Subcutaneous adipose tissue (tissue), 4 donors: ENCODE data around the gene SSH3. TPM values are rescaled to one million over a fixed set of nuclear protein-coding genes. Genes with fewer than 3 reads are reported as not detected.

Experiments used
- total RNA-seq, 4 donors: library from RNA; depleted of rRNA; stranded (reverse); fragments of >200 nt; gene quantifications; one replicate each; pipeline ENCODE4 v1.1.0, GENCODE V29; 2016
- TF ChIP-seq, protein P1 (sequence below): fragments of 450-650 bp; IDR thresholded peaks from one replicate; pipeline ENCODE4 v1.5.1; 2016; ENCODE audit warnings: low read depth, mild to moderate bottlenecking, control low read depth, antibody characterized with exemption, moderate library complexity

The SSH3 gene
- total RNA-seq, 4 donors from 2014 or later = 11.9 to 43.2 (median 37.2) TPM

DNA sequence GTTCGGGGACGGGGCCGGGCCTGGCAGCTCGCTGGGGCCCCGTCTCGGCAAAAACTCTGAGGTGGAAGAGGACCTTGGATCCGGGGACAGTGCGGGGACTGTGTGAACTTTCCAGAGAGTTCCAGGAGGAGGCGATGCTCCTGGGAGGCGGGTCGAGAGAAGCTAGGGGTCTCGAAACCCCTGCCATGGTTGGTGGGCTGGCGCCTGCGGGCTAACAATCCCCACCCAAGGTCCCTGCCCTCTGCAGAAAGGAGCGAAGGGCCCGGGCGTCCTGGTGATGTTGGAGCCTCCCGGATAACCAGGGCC is 41.7 kb upstream of the SSH3 start:
- TF ChIP-seq, protein P1, sequence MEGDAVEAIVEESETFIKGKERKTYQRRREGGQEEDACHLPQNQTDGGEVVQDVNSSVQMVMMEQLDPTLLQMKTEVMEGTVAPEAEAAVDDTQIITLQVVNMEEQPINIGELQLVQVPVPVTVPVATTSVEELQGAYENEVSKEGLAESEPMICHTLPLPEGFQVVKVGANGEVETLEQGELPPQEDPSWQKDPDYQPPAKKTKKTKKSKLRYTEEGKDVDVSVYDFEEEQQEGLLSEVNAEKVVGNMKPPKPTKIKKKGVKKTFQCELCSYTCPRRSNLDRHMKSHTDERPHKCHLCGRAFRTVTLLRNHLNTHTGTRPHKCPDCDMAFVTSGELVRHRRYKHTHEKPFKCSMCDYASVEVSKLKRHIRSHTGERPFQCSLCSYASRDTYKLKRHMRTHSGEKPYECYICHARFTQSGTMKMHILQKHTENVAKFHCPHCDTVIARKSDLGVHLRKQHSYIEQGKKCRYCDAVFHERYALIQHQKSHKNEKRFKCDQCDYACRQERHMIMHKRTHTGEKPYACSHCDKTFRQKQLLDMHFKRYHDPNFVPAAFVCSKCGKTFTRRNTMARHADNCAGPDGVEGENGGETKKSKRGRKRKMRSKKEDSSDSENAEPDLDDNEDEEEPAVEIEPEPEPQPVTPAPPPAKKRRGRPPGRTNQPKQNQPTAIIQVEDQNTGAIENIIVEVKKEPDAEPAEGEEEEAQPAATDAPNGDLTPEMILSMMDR = no peak

DNA sequence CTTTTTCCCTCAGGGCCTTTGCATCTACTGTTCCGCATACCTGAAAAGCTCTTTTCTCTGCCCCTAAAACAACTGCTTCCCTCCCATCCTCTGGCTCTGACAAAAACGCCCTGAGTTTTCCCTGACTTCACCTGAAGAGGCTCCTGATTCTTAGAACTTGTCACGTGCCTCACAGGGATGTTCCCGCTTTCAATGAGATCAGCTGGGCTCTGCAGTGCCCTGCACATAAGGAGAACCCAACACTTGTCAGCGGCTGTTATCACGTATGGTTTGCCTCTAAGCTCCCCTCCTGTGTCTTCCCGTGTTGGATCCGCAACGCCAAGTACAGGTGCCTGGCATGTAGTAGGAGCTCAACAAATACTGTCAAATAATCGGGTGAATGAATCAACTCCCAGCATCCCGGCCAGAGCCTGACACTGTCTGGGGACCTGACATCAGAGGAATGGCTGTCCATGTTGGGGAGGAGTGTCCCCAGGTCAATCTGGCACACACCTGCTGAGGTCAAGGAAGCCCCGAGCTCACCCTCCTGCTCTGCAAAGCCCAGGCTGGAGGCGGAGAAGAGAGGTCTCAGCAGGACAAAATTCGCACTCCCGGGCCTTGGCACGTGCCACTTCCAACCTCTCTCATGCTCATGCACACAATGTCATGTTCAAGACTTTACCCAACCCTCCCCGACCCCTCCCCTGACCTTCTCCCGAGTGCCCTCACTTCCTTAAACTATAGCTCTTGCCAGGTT is 41.2 kb upstream of the SSH3 start:
- TF ChIP-seq, protein P1 = no peak

DNA sequence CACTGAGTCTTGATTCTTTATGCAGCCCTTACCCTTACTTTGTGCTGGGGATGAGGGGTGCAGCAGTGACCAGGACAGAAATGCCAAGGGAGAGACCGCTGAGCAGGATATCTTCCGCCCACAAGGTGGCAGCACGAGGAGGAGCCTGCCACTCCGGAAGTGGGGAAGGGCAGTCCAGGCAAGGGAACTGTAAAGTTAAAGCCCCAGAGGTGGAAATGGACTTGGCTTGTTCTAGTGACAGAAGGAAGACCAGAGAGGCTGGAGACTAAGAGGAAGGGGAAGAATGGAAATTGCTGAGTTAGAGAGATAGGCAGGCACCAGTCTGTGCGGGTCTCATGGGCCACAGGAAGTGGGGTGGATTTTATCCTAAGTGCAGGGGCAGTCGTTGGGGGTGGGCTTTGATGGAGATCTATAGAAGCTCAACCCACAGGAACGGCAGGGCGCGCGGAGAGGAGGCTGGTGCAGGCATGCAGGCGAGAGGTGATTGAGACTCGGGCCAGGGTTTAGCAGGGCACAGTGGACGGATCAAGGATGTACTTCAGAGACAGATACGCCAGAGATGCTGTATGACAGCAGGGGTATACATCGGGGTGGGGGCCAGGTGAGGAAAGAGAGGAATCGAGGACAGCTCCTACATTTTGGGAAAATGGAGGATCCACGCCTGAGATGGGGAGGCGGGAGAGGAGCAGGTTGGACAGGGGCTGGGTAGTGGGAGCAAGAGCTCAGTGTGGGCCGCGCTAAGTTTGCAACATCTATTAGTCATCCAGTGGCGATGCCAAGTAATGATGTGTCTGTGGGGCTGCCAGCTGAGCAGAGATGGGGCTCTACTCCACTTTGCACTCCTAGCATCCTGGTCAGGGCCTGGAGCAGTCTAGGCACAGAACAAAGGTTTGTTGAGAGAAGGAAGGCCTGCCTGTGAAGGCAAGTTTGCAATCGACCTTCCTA is 40.3 kb upstream of the SSH3 start:
- TF ChIP-seq, protein P1 = no peak

DNA sequence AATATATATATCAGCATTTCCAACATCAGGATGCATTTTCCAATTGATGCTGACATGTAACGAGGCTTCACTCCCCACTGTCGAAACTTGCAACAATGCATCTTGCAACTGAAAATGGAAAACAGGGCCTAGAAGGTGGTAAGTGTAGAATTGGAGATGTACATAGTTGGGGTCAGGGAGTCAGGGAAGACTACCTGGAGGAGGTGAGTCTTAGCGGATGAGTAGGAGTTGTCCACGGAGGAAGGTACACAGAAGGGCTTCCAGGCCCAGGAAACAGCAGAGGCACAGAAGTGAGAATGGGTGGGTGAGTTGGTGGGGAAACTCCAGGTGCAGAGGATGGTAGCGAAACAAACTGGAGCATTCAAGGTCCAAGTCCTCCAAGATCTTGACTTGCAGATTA is 39.1 kb upstream of the SSH3 start:
- TF ChIP-seq, protein P1 = no peak

DNA sequence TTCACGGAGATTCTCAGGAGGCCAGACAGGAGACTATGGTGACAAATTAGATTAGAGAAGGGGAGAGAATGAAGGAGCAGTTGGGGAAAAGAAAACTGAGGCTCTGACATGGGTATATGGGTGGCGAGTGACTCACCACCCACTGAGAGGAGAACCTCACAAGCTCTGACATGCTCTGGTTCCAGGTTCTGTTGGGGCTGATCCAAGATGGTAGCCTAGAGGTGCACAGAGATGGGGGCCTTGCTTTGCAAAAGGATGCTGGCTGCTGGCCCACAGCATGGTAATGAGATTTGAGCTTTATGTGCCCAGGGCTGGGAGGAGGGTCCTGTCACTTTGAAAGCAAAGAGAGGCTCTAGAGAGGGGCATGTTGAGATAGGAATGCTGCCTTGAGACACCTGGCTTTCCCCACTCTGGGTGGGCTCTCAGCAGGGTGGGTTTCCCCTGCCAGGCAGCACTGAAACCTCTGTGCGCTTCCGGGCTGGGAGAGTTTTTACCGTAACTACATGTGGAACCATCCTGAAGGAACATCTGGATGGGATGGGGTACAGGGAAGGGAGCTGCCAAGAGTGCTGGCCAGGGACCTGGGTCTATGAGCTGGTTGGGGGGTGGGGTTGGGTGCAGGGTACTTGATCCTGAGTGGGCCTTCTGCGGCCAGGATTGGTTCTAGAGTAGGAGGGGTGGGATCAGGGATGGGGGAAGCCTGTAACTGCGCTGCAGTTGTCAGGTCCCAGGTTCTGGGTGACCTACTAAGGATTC is 38.3 kb upstream of the SSH3 start:
- TF ChIP-seq, protein P1 = no peak

DNA sequence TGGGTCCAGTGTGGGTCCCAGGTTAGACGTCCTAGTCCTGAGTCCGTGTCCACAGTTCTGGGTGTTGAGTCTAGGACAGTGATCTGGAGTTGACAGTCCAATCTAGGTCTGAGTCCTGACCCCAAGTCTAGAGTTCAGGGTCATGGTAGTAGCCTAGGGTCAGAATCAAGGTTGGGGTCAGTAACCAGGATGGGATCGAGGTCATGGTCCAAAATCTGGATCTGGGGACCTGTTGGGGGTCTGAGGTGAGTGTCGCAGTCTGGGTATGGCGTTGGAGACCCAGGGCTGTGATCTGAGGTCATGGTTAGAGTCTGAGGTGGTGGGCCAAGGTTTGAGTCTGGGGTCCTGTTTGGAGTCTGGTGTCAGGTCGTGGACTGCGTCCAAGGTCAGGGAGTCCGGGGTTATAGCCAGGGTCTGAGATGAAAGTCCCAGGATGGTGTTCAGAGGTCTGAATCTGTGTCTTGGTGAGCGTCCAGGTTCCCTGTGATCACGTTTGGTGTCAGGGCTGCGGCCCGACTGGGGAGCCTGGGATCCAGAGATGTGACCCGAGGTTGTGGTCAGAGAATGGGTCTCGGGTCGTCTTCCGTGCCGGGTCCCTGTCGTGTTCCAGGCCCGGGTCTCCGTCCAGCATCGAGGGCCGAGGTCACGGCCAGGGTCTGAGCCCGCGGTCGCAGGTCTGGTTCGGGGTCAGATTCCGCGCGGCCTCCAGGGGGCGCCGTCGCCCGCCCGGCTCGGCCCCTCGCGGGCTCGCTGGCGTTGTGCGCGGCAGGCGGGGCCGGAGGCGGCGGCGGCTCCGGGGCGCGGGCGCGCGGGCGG is 37.5 kb upstream of the SSH3 start:
- TF ChIP-seq, protein P1 = no peak
